A673 (cell line): Measurements from ENCODE around the gene TBC1D22A. TPM values are rescaled to one million over a fixed set of nuclear protein-coding genes. Genes with fewer than 3 reads are reported as not detected.

ENCODE experiments used
- BruUV-seq: library from RNA; stranded (reverse); fragments of 400-500 nt; replicated peaks from 2 replicates; lab custom pipeline; 2021; lab: Mats Ljungman, UMichigan
- CTCF ChIA-PET: fragments of 300-600 bp; sonication (Branson Sonifier 250); formaldehyde crosslinking; loops from one replicate; lab custom pipeline; 2022; ENCODE audit warnings: antibody characterized with exemption; lab: Charles Lee
- POLR2A ChIA-PET: fragments of 300-600 bp; sonication (Branson Sonifier 250); formaldehyde crosslinking; loops from one replicate; lab custom pipeline; 2022; ENCODE audit warnings: antibody characterized with exemption; ENCODE audit not compliant: low non-redundant PET; lab: Charles Lee
- DNase-seq: peaks from one replicate; pipeline ENCODE4 v3.0.0-alpha.2; 2015; ENCODE audit warnings: low spot score
- H3K27ac ChIP-seq: fragments of 200-600 bp; sonication (generic); 2 replicates; pipeline ENCODE4 v1.5.1; 2016; ENCODE audit warnings: mixed run types, low read depth, mild to moderate bottlenecking, mixed read lengths, antibody characterized with exemption, low read length; ENCODE audit not compliant: poor library complexity, severe bottlenecking
- H3K27me3 ChIP-seq: fragments of 200-600 bp; sonication (generic); replicated peaks from 2 replicates; pipeline ENCODE4 v1.6.1; 2017; ENCODE audit warnings: mixed run types, low read depth, mild to moderate bottlenecking, mixed read lengths, antibody characterized with exemption, low read length; ENCODE audit not compliant: insufficient read depth, poor library complexity
- H3K36me3 ChIP-seq: fragments of 200-600 bp; sonication (generic); 2 replicates; pipeline ENCODE4 v1.6.1; 2016; ENCODE audit warnings: mixed run types, mild to moderate bottlenecking, mixed read lengths, antibody characterized with exemption, low read length; ENCODE audit not compliant: insufficient read depth, poor library complexity, severe bottlenecking
- H3K4me1 ChIP-seq: fragments of 200-600 bp; sonication (generic); 2 replicates; pipeline ENCODE4 v1.6.1; 2017; ENCODE audit warnings: mixed run types, mild to moderate bottlenecking, mixed read lengths, antibody characterized with exemption, low read length; ENCODE audit not compliant: insufficient read depth, poor library complexity, severe bottlenecking
- H3K4me3 ChIP-seq: fragments of 200-600 bp; sonication (generic); 2 replicates; pipeline ENCODE4 v1.5.1; 2016; ENCODE audit warnings: low read depth, mixed run types, mild to moderate bottlenecking, mixed read lengths, low read length; ENCODE audit not compliant: poor library complexity, severe bottlenecking
- H3K9me3 ChIP-seq: fragments of 200-600 bp; sonication (generic); 2 replicates; pipeline ENCODE4 v1.6.1; 2016; ENCODE audit warnings: mixed run types, low read depth, mild to moderate bottlenecking, mixed read lengths, antibody characterized with exemption, low read length; ENCODE audit not compliant: poor library complexity, severe bottlenecking
- EZH2 ChIP-seq: fragments of 200-600 bp; sonication (generic); IDR thresholded peaks from 2 replicates; pipeline ENCODE4 v1.6.1; 2017; ENCODE audit warnings: borderline replicate concordance, low read depth, mild to moderate bottlenecking, mixed read lengths, antibody characterized with exemption, low read length; ENCODE audit not compliant: poor library complexity, severe bottlenecking
- intact Hi-C: fragments of 100-400 bp; cut with micrococcal nuclease; formaldehyde crosslinking; loops from one replicate; pipeline ENCODE4 v1.10.0; 2022; ENCODE audit not compliant: unreplicated experiment
- total RNA-seq: library from RNA; stranded (reverse); gene quantifications from 2 replicates; pipeline ENCODE4 v1.2.3, GENCODE V29; 2021
- TF ChIP-seq, protein P1 (sequence below): fragments of 300-800, 200-600 bp; sonication (generic); conservative IDR thresholded peaks from 2 replicates; pipeline ENCODE4 v1.5.1; 2017; ENCODE audit warnings: low read depth, mild to moderate bottlenecking, antibody characterized with exemption, low read length, moderate library complexity, mixed read lengths

Gene TBC1D22A
- total RNA-seq, 1 experiment from 2014 or later = 22.5 TPM

GRCh38 chr22:46803936-46804335, 41.5 kb downstream of the TBC1D22A start:
- DNase-seq = no peak
- Histone ChIP-seq H3K36me3 (peaks cover 7% of the 10 kb centered on the region), H3K4me3 (no peak overlapping the region), H3K27me3 (no peaks in the 10 kb centered on the region), H3K27ac (no peak overlapping the region), H3K4me1 (no peaks in the 10 kb centered on the region), H3K9me3 (no peaks in the 10 kb centered on the region)
- ChIA-PET POLR2A (no interaction called here), CTCF (interaction anchor here (0.8 to 1.7 kb wide), 2 partner anchors 13 to 15 kb away, joined by 3 to 6 read pairs; no protein-coding TSS in a partner anchor)
- intact Hi-C loops = loop anchor here (10.0 kb wide), 1 partner anchor 239 kb away; no protein-coding TSS in a partner anchor
- no TSS peak for BruUV-seq
- TF ChIP-seq EZH2 = no peak
- TF ChIP-seq, protein P1, sequence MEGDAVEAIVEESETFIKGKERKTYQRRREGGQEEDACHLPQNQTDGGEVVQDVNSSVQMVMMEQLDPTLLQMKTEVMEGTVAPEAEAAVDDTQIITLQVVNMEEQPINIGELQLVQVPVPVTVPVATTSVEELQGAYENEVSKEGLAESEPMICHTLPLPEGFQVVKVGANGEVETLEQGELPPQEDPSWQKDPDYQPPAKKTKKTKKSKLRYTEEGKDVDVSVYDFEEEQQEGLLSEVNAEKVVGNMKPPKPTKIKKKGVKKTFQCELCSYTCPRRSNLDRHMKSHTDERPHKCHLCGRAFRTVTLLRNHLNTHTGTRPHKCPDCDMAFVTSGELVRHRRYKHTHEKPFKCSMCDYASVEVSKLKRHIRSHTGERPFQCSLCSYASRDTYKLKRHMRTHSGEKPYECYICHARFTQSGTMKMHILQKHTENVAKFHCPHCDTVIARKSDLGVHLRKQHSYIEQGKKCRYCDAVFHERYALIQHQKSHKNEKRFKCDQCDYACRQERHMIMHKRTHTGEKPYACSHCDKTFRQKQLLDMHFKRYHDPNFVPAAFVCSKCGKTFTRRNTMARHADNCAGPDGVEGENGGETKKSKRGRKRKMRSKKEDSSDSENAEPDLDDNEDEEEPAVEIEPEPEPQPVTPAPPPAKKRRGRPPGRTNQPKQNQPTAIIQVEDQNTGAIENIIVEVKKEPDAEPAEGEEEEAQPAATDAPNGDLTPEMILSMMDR = no peak

DNA sequence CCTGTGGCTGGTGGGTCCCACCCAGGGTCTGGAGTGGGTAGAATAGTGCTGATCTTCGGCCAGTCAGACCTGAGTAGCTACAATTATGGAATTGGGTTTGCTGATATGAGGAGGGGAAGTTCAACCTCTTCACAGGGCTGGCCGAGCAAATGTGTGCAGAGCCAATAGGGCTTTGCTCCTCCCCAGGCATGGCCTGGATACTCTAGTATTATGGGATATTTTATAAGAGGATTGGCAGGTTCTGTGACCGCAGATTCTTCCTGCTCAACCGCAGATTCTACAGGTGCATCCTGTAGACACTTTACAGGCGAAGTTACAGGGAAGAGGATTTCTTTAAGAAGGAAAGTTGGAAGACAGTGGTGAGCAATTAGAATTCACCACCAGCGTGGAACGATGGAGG, 44.3 kb downstream of the TBC1D22A start:
- H3K36me3 ChIP-seq = no peaks in the 10 kb centered on the region
- H3K4me3 ChIP-seq = no peak overlapping the region
- no peak for DNase-seq
- ChIA-PET POLR2A (interaction anchor here (0.6 kb wide), 1 partner anchor 23 kb away, joined by 4 read pairs; no protein-coding TSS in a partner anchor), CTCF (no interaction called here)
- H3K4me1 ChIP-seq = no peaks in the 10 kb centered on the region
- no peaks in the 10 kb centered on the region for H3K9me3 ChIP-seq
- intact Hi-C loops = loop anchor here (10.0 kb wide), 1 partner anchor 242 kb away; no protein-coding TSS in a partner anchor
- TF ChIP-seq EZH2 = no peak
- BruUV-seq = no TSS peak
- no peak overlapping the region for H3K27ac ChIP-seq
- H3K27me3 ChIP-seq = no peaks in the 10 kb centered on the region

DNA sequence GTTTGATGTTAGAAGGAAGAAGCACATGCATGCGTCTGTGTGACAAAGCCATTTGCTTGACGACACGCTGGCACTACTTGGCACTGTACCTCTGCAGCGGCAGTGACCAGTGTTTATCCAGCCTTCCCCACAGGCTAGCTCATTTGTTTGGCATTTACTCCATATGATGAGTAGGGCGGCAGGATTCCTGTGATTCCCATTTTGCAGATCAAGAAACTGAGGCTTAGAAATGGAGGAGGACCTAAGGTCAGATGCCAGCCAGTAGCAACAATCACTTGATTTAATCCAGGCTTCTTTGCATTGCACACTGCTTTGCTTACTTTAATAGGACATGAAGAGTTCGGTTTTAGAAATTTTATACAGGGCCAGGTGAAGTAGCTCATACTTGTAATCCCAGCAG, 45.0 kb downstream of the TBC1D22A start:
- TF ChIP-seq, protein P1 = no peak
- no peak for TF ChIP-seq EZH2

GRCh38 chr22:46809153-46809885, 46.9 kb downstream of the TBC1D22A start:
- ChIA-PET CTCF (no interaction called here), POLR2A (no interaction called here)
- H3K27me3 ChIP-seq = no peaks in the 10 kb centered on the region
- H3K36me3 ChIP-seq = no peaks in the 10 kb centered on the region
- H3K4me3 ChIP-seq = no peak overlapping the region
- no TSS peak for BruUV-seq
- H3K9me3 ChIP-seq = no peaks in the 10 kb centered on the region
- no peaks in the 10 kb centered on the region for H3K4me1 ChIP-seq
- intact Hi-C loops = loop anchor here (10.0 kb wide), 1 partner anchor 245 kb away; no protein-coding TSS in a partner anchor
- TF ChIP-seq EZH2 = no peak
- H3K27ac ChIP-seq = no peak overlapping the region
- no peak for DNase-seq

More for the DNA sequence above, 45.0 kb downstream of the TBC1D22A start:
- ChIA-PET POLR2A (no interaction called here), CTCF (no interaction called here)
- no peak for DNase-seq
- H3K4me1 ChIP-seq = no peaks in the 10 kb centered on the region
- intact Hi-C loops = loop anchor here (10.0 kb wide), 1 partner anchor 243 kb away; no protein-coding TSS in a partner anchor
- H3K36me3 ChIP-seq = no peaks in the 10 kb centered on the region
- H3K4me3 ChIP-seq = no peak overlapping the region
- BruUV-seq = no TSS peak
- H3K9me3 ChIP-seq = no peaks in the 10 kb centered on the region
- H3K27me3 ChIP-seq = no peaks in the 10 kb centered on the region
- H3K27ac ChIP-seq = no peak overlapping the region
